Osteoblast (primary cell): ENCODE results near the gene FXYD5. TPM values are rescaled to one million over a fixed set of nuclear protein-coding genes. Genes with fewer than 3 reads are reported as not detected.

Source experiments
- DNase-seq: peaks from one replicate; pipeline ENCODE4 v3.0.0; 2011; ENCODE audit warnings: low spot score, mixed read lengths; ENCODE audit not compliant: insufficient read length; ENCODE audit errors: missing footprints
- H2AFZ ChIP-seq: 2 replicates; pipeline ENCODE4 v1.6.0; 2011; ENCODE audit warnings: mild to moderate bottlenecking, low read length
- H3K27ac ChIP-seq: 2 replicates; pipeline ENCODE4 v1.5.1; 2011; ENCODE audit warnings: mild to moderate bottlenecking, low read depth, low read length, moderate library complexity
- H3K27me3 ChIP-seq: 2 replicates; pipeline ENCODE4 v1.6.0; 2012; ENCODE audit warnings: mild to moderate bottlenecking, control low read depth, inconsistent platforms, low read length, moderate library complexity; ENCODE audit not compliant: insufficient read depth
- H3K36me3 ChIP-seq: 2 replicates; pipeline ENCODE4 v1.5.1; 2011; ENCODE audit warnings: mild to moderate bottlenecking, low read length, control low read depth, moderate library complexity; ENCODE audit not compliant: insufficient read depth
- H3K4me1 ChIP-seq: 2 replicates; pipeline ENCODE4 v1.5.1; 2011; ENCODE audit warnings: mild to moderate bottlenecking, low read length, control low read depth, moderate library complexity; ENCODE audit not compliant: insufficient read depth
- H3K4me2 ChIP-seq: 2 replicates; pipeline ENCODE4 v1.6.0; 2011; ENCODE audit warnings: mild to moderate bottlenecking, low read length; ENCODE audit not compliant: insufficient read depth
- H3K4me3 ChIP-seq: fragments of 200-600 bp; sonication (generic); 3 replicates; pipeline ENCODE4 v1.5.1; 2012; ENCODE audit warnings: mild to moderate bottlenecking, low read length, inconsistent platforms; ENCODE audit not compliant: insufficient read depth
- H3K79me2 ChIP-seq: 2 replicates; pipeline ENCODE4 v1.6.0; 2012; ENCODE audit warnings: mild to moderate bottlenecking, low read length, control low read depth, inconsistent platforms; ENCODE audit not compliant: insufficient read depth
- H3K9me3 ChIP-seq: 2 replicates; pipeline ENCODE4 v1.5.1; 2011; ENCODE audit warnings: low read depth, low read length, control low read depth
- H4K20me1 ChIP-seq: 2 replicates; pipeline ENCODE4 v1.6.0; 2012; ENCODE audit warnings: mild to moderate bottlenecking, low read length, control low read depth; ENCODE audit not compliant: insufficient read depth
- total RNA-seq: library from RNA; depleted of rRNA; stranded (reverse); fragments of >200 nt; gene quantifications from 2 replicates; pipeline ENCODE4 v1.2.3, GENCODE V29; 2012
- TF ChIP-seq, protein P1 (sequence below): IDR thresholded peaks from 2 replicates; pipeline ENCODE4 v1.5.1; 2011; ENCODE audit warnings: mild to moderate bottlenecking, low read depth, low read length, moderate library complexity; ENCODE audit errors: extremely low read depth

FXYD5 gene
- total RNA-seq, 1 donor: 29.0 TPM

DNA sequence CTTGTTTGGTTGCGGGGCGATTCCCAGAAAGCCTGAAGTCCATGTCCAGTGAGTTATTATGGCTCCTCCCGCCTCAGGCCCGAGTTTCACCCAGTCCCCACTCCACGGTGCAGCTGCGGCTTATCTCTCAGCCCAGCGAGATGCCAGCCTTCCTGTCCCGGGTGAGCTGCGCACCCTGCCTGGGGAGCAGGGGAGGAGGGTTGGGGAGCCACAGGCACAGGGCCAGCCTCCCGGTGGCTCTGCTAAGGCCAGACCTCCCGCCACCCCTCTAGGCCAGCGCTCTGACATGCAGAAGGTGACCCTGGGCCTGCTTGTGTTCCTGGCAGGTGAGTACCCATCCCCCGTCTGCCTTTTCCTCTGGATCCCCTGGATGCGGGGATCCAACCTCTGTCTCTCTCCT, 35.4 kb upstream of the FXYD5 start:
- H3K4me1 ChIP-seq: peaks cover 31% of the 10 kb centered on the region

GRCh38 chr19:35119578-35120155, 34.9 kb upstream of the FXYD5 start:
- peak overlapping the region; percentile 44 for H3K27ac ChIP-seq
- H3K79me2 ChIP-seq: no peaks in the 10 kb centered on the region
- peaks cover 34% of the 10 kb centered on the region for H3K4me1 ChIP-seq
- peaks cover 14% of the 10 kb centered on the region for H3K27me3 ChIP-seq
- no peak overlapping the region for H3K4me2 ChIP-seq
- no peaks in the 10 kb centered on the region for H3K9me3 ChIP-seq
- no peaks in the 10 kb centered on the region for H3K36me3 ChIP-seq
- H4K20me1 ChIP-seq: no peaks in the 10 kb centered on the region
- no peak overlapping the region for H2AFZ ChIP-seq
- no peak for DNase-seq
- H3K4me3 ChIP-seq: no peak overlapping the region
- TF ChIP-seq, protein P1, sequence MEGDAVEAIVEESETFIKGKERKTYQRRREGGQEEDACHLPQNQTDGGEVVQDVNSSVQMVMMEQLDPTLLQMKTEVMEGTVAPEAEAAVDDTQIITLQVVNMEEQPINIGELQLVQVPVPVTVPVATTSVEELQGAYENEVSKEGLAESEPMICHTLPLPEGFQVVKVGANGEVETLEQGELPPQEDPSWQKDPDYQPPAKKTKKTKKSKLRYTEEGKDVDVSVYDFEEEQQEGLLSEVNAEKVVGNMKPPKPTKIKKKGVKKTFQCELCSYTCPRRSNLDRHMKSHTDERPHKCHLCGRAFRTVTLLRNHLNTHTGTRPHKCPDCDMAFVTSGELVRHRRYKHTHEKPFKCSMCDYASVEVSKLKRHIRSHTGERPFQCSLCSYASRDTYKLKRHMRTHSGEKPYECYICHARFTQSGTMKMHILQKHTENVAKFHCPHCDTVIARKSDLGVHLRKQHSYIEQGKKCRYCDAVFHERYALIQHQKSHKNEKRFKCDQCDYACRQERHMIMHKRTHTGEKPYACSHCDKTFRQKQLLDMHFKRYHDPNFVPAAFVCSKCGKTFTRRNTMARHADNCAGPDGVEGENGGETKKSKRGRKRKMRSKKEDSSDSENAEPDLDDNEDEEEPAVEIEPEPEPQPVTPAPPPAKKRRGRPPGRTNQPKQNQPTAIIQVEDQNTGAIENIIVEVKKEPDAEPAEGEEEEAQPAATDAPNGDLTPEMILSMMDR: no peak

More for the DNA sequence above, 35.4 kb upstream of the FXYD5 start:
- no peak overlapping the region for H3K4me2 ChIP-seq
- H3K36me3 ChIP-seq: no peaks in the 10 kb centered on the region
- no peak overlapping the region for H2AFZ ChIP-seq
- H3K27me3 ChIP-seq: peaks cover 14% of the 10 kb centered on the region
- no peaks in the 10 kb centered on the region for H3K79me2 ChIP-seq
- H4K20me1 ChIP-seq: no peaks in the 10 kb centered on the region
- no peak for DNase-seq
- H3K9me3 ChIP-seq: no peaks in the 10 kb centered on the region
- no peak overlapping the region for H3K4me3 ChIP-seq
- no peak overlapping the region for H3K27ac ChIP-seq
- TF ChIP-seq, protein P1: no peak

GRCh38 chr19:35120492-35120891, 34.0 kb upstream of the FXYD5 start:
- Histone ChIP-seq H3K4me2 (peak overlapping the region; percentile 12), H2AFZ (peak overlapping the region; percentile 32), H3K79me2 (no peaks in the 10 kb centered on the region), H3K27me3 (peaks cover 14% of the 10 kb centered on the region), H3K4me3 (no peak overlapping the region), H3K9me3 (no peaks in the 10 kb centered on the region), H3K4me1 (peaks cover 34% of the 10 kb centered on the region), H3K27ac (peak overlapping the region; percentile 44), H3K36me3 (no peaks in the 10 kb centered on the region), H4K20me1 (no peaks in the 10 kb centered on the region)
- DNase-seq: peak; percentile 96
- TF ChIP-seq, protein P1: no peak

DNA sequence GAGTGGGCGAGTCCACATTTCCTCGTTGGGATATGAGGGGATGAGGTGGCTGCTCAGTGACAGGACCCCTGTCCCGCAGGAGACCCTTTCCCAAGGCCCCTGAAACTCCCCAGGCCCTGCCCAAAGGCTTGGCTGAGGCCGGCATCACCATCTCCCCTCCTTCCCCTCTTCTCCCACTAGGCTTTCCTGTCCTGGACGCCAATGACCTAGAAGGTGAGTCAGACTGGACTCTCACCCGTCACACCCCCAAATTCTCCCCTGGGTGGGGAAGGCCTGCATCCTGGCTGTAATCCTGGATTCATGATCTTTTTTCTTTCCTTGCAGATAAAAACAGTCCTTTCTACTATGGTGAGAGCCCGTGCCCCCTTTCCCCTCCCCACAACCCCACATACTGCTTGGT, 33.6 kb upstream of the FXYD5 start:
- Histone ChIP-seq H3K27ac (peak overlapping the region; percentile 44), H2AFZ (peak overlapping the region; percentile 32), H3K9me3 (no peaks in the 10 kb centered on the region), H3K4me1 (peaks cover 34% of the 10 kb centered on the region), H3K4me3 (no peak overlapping the region), H3K36me3 (no peaks in the 10 kb centered on the region), H3K4me2 (peak overlapping the region; percentile 12), H3K79me2 (no peaks in the 10 kb centered on the region), H4K20me1 (no peaks in the 10 kb centered on the region), H3K27me3 (peaks cover 10% of the 10 kb centered on the region)
- peak; percentile 95 for DNase-seq
- TF ChIP-seq, protein P1: no peak
